GM19397 (cell line): ENCODE results near the gene OR12D3.
"Not testable (repeated sequence)": the region's sequence is repeated elsewhere in the genome, so short reads cannot be mapped to it uniquely, and the experiment has no call there.

ENCODE experiments used
- ATAC-seq: cut with Tn5 transposase; IDR thresholded peaks from one replicate; pipeline ENCODE4 v1.9.1; 2021; ENCODE audit warnings: mild to moderate bottlenecking, moderate library complexity; ENCODE audit not compliant: unreplicated experiment

Gene OR12D3

GRCh38 chr6:29375191-29375590 is at the start of gene OR12D3:
TSS of gene OR12D3 (minus strand) at chr6:29375291. CDS start at chr6:29375287, 4 bp downstream.
- no peak for ATAC-seq

- ATAC-seq, result no peak
Observed at GRCh38 chr6:29424575-29424974, 49.5 kb upstream of the OR12D3 start.

GRCh38 chr6:29424168-29424567 is 49.1 kb upstream of the OR12D3 start:
- ATAC-seq, result no peak

DNA sequence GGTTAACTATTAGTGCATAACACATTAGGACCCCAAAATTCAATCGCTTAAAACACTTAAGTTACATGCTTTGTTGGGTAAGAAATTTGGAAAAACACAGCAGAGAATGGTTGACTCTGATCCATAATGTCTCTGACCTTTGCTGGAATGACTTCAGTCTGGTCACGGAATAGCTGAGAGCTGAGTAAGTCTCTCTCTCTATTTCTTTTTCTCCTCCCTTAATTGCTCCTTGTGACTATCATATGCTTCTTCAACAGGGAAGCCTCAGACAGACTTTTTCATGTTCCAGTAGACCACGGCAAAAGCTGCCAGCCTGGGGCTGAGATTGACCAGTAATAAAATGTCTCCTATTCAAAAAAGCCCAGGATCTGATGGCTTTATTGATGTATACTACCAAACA is 44.4 kb upstream of the OR12D3 start:
- ATAC-seq, result no peak

DNA sequence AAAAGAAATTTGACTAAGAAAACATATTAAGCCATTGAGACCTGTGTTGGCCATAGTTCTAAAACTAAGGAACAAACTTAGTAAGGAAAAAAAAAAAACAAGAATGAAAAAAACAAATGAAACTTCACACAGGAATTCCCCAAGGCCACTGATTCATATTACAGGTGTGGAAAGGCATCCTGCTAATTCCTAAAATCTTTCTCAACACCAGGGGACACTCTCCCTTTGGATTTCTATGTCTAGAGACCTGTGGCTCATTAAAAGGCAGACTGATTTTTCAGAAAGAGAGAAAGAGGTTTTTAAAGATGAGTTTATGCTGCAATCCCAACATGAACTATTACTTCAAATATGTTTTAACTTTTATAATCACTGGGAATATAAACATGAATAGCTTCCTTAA is 39.5 kb upstream of the OR12D3 start, which contains the start of gene OR12D1:
OR12D1 (plus strand) TSS at position 341 of the 400 bp plus-strand sequence.
- ATAC-seq, result no peak

GRCh38 chr6:29403801-29404200 is 28.7 kb upstream of the OR12D3 start:
- no peak for ATAC-seq

- no peak for ATAC-seq
Observed at GRCh38 chr6:29399525-29399924, 24.4 kb upstream of the OR12D3 start.

GRCh38 chr6:29395331-29395730 is 20.2 kb upstream of the OR12D3 start, which contains the start of gene OR12D2:
TSS of gene OR12D2 (plus strand) at chr6:29395631. CDS start at chr6:29396700, 1,069 bp downstream.
- ATAC-seq, result no peak

GRCh38 chr6:29388533-29388932 is 13.4 kb upstream of the OR12D3 start:
- no peak for ATAC-seq

DNA sequence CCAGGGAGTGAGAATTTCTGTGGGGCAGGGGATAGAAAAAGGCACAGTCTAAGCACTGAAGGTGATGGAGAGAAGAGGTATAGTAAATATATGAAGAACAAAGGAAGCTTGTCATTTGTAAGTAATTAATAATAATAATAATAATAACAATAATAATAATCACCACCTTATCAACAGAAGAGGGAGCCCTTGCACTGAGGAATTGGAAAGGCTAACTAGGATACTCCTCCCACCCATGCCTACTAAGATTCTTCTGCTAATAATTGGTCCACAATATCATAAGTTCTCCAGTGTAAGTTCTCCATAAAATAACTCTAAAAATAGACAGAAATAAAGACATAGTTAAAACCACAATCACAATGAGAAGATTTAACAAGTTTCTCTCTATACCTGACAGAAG is 912 bp upstream of the OR12D3 start:
- ATAC-seq, result no peak

GRCh38 chr6:29368765-29369164 is 6.3 kb downstream of the OR12D3 start, which contains the start of gene OR5V1:
TSS of gene OR5V1 (minus strand) at chr6:29368865. CDS start at chr6:29356195, 12,670 bp downstream.
- ATAC-seq, result no peak

GRCh38 chr6:29355603-29356002 is 19.5 kb downstream of the OR12D3 start:
- no peak for ATAC-seq

DNA sequence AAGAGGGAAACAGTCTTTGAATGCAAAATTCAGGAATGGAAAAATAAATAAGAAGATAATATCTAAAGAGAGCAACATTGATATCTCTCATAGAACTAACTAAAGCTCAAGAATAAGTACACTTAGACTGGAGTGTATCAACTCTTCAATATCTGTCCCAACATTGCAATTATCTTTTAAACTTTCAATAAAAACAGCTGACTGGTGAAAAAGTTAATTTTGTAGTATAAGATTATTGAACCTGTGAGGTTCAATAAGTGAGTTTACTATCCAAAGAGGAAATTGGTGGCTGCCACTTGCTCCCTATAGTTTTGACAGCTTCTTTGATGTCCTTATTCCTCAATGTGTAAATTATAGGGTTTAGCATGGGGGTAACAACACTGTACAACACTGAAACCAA is 20.1 kb downstream of the OR12D3 start:
- ATAC-seq, result no peak

GRCh38 chr6:29349348-29349747 is 25.7 kb downstream of the OR12D3 start:
- not testable (repeated sequence) for ATAC-seq

DNA sequence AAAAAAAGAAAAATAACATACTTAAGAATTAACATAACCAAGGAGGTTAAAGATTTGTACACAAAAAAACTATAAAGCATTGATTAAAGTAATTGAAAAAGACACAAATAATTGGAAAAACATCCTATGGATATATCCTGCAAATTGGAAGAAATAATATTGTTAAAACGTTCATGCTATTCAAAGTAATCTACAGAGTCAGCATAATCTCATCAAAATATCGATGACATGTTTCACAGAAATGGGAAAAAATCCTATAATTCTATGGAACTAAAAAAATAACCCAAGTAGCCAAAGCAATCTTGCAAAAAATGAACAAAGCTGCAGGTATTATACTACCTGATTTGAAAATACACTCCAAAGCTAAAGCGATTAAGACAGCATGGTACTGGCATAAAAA is 29.7 kb downstream of the OR12D3 start:
- ATAC-seq, result no peak

DNA sequence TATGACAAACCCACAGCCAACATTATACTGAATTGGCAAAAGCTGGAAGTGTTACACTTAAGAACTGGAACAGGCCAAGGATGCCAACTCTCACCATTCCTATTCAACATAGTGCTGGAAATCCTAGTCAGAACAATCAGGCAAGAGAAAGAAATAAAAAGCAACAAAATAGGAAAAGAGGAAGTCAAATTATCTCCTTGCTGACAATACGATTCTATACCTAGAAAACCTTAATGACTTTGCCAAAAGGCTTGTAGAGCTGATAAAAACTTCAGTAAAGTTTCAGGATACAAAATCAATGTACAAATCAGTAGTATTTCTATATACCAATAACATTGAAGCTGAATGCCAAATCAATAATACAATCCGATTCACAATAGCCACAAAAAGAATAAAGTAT is 38.8 kb downstream of the OR12D3 start:
- no peak for ATAC-seq

DNA sequence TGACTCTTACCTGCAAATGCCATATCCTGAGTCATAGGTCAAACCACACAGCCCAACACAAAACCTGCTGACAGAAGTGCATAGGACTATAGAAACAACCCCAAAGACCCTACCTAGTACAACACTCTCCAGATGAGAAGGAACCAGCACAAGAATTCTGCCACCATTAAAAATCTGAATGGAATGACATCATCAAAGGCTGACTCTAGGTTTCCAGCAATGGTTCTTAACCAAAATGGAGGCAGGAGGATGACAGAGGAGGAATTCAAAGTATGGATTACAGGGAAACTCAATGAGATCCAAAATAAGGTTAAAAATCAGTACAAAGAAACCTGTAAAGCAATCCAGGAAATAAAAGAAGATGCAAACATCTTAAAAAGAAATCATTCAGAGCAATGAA is 42.4 kb downstream of the OR12D3 start:
- no peak for ATAC-seq

DNA sequence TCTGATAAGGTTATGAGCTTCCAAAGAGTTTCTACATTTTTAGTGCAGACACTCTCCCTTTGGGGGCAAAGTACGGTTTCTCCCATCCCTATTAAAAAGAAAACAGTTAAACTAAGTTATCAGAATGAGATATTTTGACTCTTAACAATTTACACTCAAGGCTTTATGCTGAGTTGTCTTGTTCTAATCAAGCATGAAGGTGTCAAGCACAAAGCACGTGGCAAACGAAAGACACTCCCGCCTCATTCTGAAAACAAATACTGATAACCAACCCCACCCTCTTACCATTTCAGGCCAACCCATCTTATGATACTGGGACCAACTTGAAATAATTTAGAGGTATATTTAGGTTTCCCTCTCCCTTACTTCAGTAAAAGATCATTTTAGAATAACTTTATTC is 49.3 kb downstream of the OR12D3 start:
- no peak for ATAC-seq
